HG03575 (cell line): ENCODE measurements around the gene KRTAP19-7.

Experiments used
- ATAC-seq: cut with Tn5 transposase; IDR thresholded peaks from one replicate; pipeline ENCODE4 v1.9.1; 2021; ENCODE audit not compliant: unreplicated experiment, insufficient number of reproducible peaks, low FRiP score; ENCODE audit errors: extremely low read depth

KRTAP19-7 gene

DNA sequence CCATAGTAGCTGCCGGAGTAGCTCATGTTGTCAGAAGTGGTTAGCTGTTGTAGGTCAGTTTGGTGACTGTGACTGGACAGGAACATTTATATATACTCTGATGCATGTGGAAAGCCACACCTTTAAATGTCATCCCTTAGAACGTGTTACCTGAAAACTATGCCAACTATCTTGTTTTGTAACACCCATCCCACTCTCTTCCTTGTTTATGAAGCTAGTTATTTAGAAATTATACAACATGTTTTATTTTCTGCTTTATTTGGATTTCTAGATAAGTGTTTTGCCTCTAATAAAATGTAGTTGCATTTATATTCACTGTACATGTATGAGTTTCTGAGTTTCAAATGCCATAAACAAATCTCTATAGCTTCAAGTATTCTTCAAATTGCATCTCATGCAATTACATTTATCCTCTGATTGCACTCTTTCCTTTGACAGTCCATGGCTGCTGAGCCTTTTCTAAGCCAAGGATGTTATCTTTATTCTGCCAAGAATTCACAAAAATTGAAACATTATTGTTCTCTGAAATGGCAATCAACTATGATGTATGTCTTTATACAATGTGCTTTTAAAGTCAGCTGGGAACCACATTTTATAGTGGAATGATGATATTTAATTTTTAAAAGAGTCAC, at the start of gene KRTAP19-7:
Gene KRTAP19-7 (minus strand): TSS at position 51 of the 632 bp plus-strand sequence. CDS start 25 bp downstream, at position 26.
- no peak for ATAC-seq

DNA sequence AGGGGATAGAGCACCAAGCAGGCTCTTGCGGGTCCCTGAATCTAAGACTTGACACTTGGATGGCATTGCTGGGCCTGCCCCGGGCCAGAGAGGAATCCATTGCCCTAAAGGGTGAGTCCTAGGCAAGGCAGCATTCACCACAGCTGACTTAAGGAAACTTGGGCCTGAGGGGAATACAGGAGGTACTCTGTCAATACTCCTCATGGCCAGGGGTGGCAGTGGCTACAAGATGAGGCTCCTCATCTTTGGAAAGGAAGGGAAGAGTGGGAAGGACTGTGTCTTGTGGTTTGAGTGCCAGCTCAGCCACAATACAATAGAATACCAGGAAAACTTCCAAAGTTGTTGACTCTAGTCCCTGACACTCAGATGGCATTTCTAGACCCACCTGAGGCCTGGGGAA, 44.9 kb upstream of the KRTAP19-7 start:
- no peak for ATAC-seq

DNA sequence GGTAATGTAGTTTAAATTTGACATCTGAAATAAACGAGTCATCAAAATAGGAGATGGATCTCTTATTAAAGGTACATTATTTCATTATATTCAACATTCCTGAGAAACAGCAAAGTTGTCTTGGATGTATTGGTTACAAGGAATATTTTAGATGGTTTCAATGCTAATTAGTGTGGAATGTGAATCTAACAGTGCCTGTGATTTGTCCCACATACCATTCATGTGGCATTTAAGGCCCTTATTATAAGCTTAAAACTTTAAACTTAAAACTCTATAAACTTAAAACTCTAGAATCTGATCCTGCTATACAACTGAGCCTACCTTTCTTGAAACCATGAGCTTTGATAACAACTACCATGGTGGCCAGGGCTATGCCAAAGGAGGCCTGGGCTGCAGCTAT, 39.7 kb upstream of the KRTAP19-7 start, which contains the start of gene KRTAP22-1:
Gene KRTAP22-1 (plus strand): TSS at position 301 of the 400 bp plus-strand sequence.
- ATAC-seq, result no peak

DNA sequence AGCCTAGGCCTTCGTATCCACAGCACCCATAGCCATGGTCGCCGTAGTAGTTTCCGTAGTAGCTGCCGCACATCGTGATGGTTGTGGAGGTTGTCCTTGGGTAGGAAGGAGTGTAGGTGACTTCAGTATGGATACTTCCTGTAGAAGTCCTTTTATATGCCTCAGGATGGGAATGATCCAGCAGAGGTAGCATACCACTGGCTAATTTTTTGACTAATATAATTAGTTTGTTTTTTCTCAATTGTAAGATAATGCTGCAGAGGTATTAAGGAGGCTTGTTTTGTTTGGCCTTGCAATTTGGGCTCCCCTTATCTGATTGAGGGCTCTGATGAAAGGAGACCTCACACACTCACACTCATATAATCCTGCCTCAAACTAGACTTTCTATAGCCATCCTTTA, 37.7 kb upstream of the KRTAP19-7 start, which contains the start of gene KRTAP6-2:
Gene KRTAP6-2 (minus strand): TSS at position 101 of the 400 bp plus-strand sequence. CDS start 28 bp downstream, at position 73.
- no peak for ATAC-seq

- ATAC-seq, result no peak
Observed at GRCh38 chr21:30592140-30592539, 31.0 kb upstream of the KRTAP19-7 start, which contains the start of gene KRTAP6-3. Gene KRTAP6-3, plus strand, starts transcription at chr21:30592440. Its CDS starts 6 bp downstream, at chr21:30592446.

DNA sequence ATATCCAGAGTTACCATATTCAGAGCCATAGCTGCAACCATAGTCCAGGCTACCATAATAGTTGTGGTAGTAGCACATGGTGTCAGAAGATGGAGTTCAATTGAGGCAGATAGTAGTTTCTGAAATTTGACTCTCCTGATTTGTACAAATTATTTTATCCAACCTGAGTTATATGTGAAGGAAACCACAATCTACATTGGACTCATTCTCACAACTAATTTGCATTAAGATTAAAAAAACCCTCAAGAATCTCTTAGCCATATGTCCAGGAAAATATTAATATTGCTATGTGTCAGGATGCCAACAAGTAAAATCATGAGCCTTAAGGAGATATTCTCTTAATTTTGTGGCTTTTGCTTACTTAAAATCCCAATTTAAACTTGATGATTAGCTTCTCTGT, 29.2 kb upstream of the KRTAP19-7 start, which contains the start of gene KRTAP22-2:
Gene KRTAP22-2 (minus strand): TSS at position 101 of the 400 bp plus-strand sequence.
- no peak for ATAC-seq

DNA sequence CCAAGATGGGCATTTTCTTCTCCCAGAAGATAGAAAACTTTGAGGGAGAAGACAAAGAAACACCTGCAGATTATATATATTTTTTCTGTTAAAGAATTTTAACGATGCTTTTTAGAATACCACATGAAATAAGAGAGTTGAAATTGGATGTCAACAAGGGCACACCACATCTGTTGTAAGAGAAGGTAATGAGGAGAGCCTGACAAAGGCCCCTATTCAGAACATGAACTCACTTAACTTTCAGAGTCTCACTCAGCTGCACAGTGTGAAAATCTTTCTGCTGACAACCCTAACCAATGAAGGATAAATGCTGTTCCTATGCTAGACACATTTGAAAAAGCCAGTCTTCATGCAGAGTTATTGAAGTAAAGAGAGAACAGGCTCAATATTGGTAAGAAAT, 21.8 kb upstream of the KRTAP19-7 start:
- no peak for ATAC-seq

DNA sequence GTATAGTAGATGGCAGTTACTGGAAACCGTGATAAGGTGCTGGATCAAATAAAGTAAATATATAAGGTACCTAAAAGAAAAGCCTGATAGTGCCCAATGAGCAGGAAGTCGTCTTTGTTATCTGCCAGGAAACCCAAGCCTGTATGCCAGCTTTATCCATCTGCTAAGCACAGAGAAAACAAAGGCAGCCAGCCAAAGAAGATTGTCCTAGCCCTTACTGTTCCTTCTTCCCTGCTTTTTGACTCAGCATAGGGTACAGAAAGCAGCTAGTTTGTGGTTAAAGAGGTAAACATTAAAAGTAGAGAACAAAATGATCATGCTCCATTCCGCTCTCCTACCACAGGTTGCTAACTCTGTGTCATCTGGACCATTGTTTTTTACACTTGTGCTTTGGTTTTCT, 19.0 kb upstream of the KRTAP19-7 start:
- ATAC-seq, result no peak

- ATAC-seq, result no peak
Observed at GRCh38 chr21:30579346-30579745, 18.2 kb upstream of the KRTAP19-7 start.

GRCh38 chr21:30577766-30578165, 16.7 kb upstream of the KRTAP19-7 start:
- ATAC-seq, result no peak

DNA sequence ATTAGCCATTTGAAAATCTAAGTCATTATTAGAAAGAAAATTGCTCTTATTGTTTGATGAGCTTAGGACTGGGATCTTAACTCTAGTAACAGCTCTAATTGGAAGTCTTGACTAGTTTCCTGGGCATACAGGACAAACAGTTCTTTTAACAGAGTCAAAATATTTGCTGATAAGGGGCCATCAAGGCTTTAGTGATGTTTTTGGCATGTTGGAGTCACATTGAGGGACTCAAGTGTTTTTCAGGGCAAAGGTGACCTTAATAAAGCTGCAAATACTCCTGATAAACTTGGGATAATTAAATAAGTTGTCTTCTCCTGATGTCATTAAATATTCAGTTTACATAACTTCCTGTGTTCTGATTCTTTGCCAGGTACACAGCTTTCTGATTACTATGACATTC, 6.5 kb upstream of the KRTAP19-7 start:
- ATAC-seq, result no peak

DNA sequence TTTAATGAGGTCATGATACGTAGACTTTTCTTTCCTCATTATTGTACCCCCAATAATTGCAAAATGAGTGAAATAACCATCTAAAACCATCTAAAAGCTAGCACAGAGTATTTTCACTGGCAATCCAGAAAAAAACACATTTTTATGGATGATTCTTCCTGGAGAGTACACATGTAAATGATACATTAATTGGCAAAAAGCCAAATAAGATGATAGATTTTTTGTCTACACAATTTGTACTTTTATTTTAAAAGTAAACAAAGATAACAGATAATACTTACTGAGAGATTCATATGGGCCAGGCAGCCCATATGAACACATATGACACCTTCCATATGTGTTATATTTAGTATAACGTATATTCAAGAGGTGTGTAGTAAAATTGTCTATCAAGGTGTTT, 2.5 kb upstream of the KRTAP19-7 start:
- ATAC-seq, result no peak

DNA sequence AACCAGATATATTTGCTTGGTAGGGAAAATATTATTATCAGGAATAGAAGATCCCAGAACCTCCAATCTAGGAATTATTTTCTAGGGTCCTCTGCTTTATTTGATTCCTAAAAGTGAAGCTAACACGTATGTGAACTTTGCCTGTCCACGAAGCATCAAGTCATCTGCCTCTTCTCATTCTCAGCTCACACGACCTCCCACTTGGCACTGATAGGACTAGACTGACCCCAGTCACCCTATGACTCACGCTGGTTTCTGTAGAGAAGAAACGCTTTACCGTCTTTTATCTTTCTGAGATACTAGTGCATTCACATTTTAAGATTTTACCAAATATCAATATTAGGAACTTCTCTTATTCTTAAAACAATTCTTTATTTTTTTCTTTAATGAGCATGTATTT, 2.0 kb upstream of the KRTAP19-7 start:
- no peak for ATAC-seq

DNA sequence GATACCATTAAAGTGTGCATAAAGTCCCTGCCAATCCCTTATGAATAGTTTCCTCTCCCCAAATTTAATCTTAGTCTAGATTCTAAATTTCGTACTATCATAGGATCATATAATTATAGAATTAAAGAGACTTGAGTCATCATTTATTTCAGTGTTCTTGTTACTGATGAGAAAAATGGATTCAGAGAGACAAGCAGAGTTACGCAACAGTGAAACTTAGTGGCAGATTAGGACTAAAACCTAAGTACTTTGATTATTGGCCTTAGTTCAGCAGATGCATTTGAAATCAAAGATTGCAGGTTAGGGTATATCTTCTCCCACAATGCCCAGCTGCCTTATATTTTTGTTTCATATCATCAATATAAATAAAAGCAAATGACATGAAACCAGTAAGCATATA, 843 bp upstream of the KRTAP19-7 start:
- ATAC-seq, result no peak

GRCh38 chr21:30555095-30555494, 6.0 kb downstream of the KRTAP19-7 start:
- ATAC-seq, result no peak

- ATAC-seq, result no peak
Observed at GRCh38 chr21:30552782-30553181, 8.3 kb downstream of the KRTAP19-7 start.

- no peak for ATAC-seq
Observed at GRCh38 chr21:30541764-30542163, 19.4 kb downstream of the KRTAP19-7 start, which contains the start of gene KRTAP19-6. Gene KRTAP19-6, minus strand, starts transcription at chr21:30541864. Its CDS starts 31 bp downstream, at chr21:30541833.

DNA sequence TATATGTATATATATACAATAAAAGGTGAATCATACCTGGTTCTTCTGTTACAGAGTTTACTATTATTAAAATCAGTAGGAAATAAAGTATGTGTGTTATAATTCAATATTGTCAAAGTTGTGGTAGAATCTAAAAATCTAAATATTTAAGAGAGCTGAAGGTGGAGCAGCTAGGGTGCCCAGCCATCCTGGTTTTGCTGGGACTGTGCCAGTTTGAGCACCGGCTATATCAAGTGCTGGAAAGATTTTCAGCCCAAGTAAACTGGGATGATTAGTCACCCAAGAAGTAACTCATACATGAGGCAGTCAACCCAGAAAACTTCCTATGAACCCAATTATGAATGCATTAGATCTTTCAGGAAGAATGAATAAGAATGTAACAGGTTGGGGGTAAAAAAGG, 42.2 kb downstream of the KRTAP19-7 start:
- ATAC-seq, result no peak

DNA sequence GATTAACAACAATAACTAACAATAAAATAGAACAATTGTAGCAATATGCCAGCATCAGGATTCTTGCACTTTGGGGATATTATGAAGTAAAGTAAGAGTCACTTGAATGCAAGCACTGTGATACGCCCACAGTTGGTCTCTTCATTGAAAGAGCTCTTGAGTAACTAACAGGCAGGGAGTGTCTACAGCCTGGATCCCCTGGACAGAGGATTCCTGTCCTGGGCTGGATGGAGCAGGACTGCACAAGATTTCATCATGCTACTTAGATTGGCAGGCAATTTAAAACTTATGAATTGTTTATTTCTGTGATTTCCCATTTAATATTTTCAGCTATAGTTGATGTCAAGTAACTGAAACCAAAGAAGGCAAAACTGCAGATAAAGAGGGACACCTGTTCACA, 45.4 kb downstream of the KRTAP19-7 start:
- ATAC-seq, result no peak
